Measurements from ENCODE around the gene PDP2. TPM values are rescaled to one million over a fixed set of nuclear protein-coding genes. Genes with fewer than 3 reads are reported as not detected.

Gene PDP2
- total and polyA plus RNA-seq, 10 of the 15 experiments (the other 5 are each of a cell fraction or from before 2014, with no cell fraction given), result 1.9 to 31.1 (median 6.2) TPM

GRCh38 chr16:66871840-66872239 lies 8.5 kb upstream of the PDP2 start:
- H3K4me2 ChIP-seq (ENCODE audit: control insufficient read depth, insufficient read depth), result no peak overlapping the region
- TF ChIP-seq ZNF592 (IDR thresholded peaks at IDR 0.05), result no peak
- TF ChIP-seq ETV6 (conservative IDR thresholded peaks at IDR 0.05 in 1 of 2, IDR thresholded peaks at IDR 0.05 in 1 of 2; ENCODE audit: borderline replicate concordance in 1 of 2, low read depth in 1 of 2), result no peak
- TF ChIP-seq CTCF (IDR thresholded peaks at IDR 0.05 in 2 of 3, conservative IDR thresholded peaks at IDR 0.05 in 1 of 3; ENCODE audit: control insufficient read depth in 2 of 3, extremely low read depth in 1 of 3, insufficient read depth in 1 of 3, low read depth in 3 of 3, low read length in 3 of 3), result no peak
- no peak for TF ChIP-seq IRF3 (IDR thresholded peaks at IDR 0.05)
- TF ChIP-seq ZNF217 (IDR thresholded peaks at IDR 0.05), result no peak
- TF ChIP-seq TBL1XR1 (IDR thresholded peaks at IDR 0.05; ENCODE audit: low read depth, low read length), result no peak
- no peak for TF ChIP-seq EP300 (IDR thresholded peaks at IDR 0.05; ENCODE audit: borderline replicate concordance in 1 of 2, control insufficient read depth in 1 of 2, low read depth in 2 of 2, low read length in 2 of 2)
- no peak for TF ChIP-seq SIX5 (IDR thresholded peaks at IDR 0.05; ENCODE audit: low read depth, low read length, severe bottlenecking)
- no peak for TF ChIP-seq WRNIP1 (IDR thresholded peaks at IDR 0.05; ENCODE audit: borderline replicate concordance, low read depth, low read length)
- TF ChIP-seq ZNF207 (IDR thresholded peaks at IDR 0.05; ENCODE audit: borderline replicate concordance), result no peak
- TF ChIP-seq ASH2L (IDR thresholded peaks at IDR 0.05; ENCODE audit: borderline replicate concordance, low read depth), result no peak
- TF ChIP-seq CHD4 (IDR thresholded peaks at IDR 0.05), result no peak
- no peak for TF ChIP-seq SREBF1 (IDR thresholded peaks at IDR 0.05; ENCODE audit: low read length)
- no peak for TF ChIP-seq RFX5 (IDR thresholded peaks at IDR 0.05; ENCODE audit: low read depth, low read length)
- no peak for TF ChIP-seq CREB1 (IDR thresholded peaks at IDR 0.05; ENCODE audit: low read depth)
- TF ChIP-seq TAF1 (IDR thresholded peaks at IDR 0.05; ENCODE audit: borderline replicate concordance, low read depth, low read length), result no peak
- no peak for TF ChIP-seq TCF7 (IDR thresholded peaks at IDR 0.05; ENCODE audit: borderline replicate concordance)
- no peak overlapping the region for H3K27ac ChIP-seq (ENCODE audit: control insufficient read depth, insufficient read depth)
- ATAC-seq (no peak), DNase-seq (ENCODE audit: low read depth, low spot score) (no peak), FAIRE-seq (no peak)
- H3K27me3 ChIP-seq (replicated peaks in 1 of 2; ENCODE audit: control insufficient read depth in 2 of 2, insufficient read depth in 2 of 2, low read length in 1 of 2), result no peaks in the 10 kb centered on the region
- H3K79me2 ChIP-seq (ENCODE audit: control insufficient read depth, insufficient read depth, low read length), result no peaks in the 10 kb centered on the region
- ChIA-PET RAD21 (ENCODE audit: unreplicated experiment) (interaction anchor here (1.3 to 2.2 kb wide), 3 partner anchors 10 to 465 kb away, joined by 3 to 12 read pairs (median 7); partner anchors contain the start of gene NAE1), POLR2A (no interaction called here), SMC1A (ENCODE audit: uncharacterized antibody, unreplicated experiment) (interaction anchor here (1.3 to 1.6 kb wide), 3 partner anchors 10 to 43 kb away, joined by 4 to 5 read pairs (median 4); partner anchors contain the start of gene NAE1), CTCF (interaction anchor here (0.7 to 7.5 kb wide), 20 partner anchors 9 to 324 kb away, joined by 3 to 106 read pairs (median 6); partner anchors contain the start of gene NAE1)
- H3K4me1 ChIP-seq (ENCODE audit: control insufficient read depth, insufficient read depth, low read length), result peaks cover 16% of the 10 kb centered on the region
- H4K20me1 ChIP-seq (ENCODE audit: control insufficient read depth, insufficient read depth), result no peaks in the 10 kb centered on the region
- intact Hi-C loops (cut with micrococcal nuclease; ENCODE audit: unreplicated experiment), result loop anchor here (2.0 kb wide), 1 partner anchor 143 kb away; no protein-coding TSS in a partner anchor
- H3K4me3 ChIP-seq, result no peak overlapping the region
- H3K36me3 ChIP-seq (ENCODE audit: control insufficient read depth in 2 of 2, insufficient read depth in 2 of 2, low read length in 1 of 2), result no peaks in the 10 kb centered on the region
- H3K9ac ChIP-seq (ENCODE audit: control insufficient read depth, insufficient read depth, low read length), result no peak overlapping the region
- in situ Hi-C loops (cut with MboI), result no loop called here
- H2AFZ ChIP-seq (ENCODE audit: control insufficient read depth, low read depth, low read length), result no peak overlapping the region
- no peaks in the 10 kb centered on the region for H3K9me3 ChIP-seq (replicated peaks; ENCODE audit: control insufficient read depth, insufficient read depth, low read length)
- BruUV-seq (replicated peaks), result no TSS peak
- 61% methylated on average over 3 of the region's 3 CpGs for WGBS (ENCODE audit: insufficient coverage, insufficient replicate concordance, low lambda C conversion rate, missing lambda C conversion rate)

Data from GM12878 (cell line).